Hepatocyte (in vitro differentiated cells): ENCODE results near the gene PABPN1L. TPM values are rescaled to one million over a fixed set of nuclear protein-coding genes. Genes with fewer than 3 reads are reported as not detected.
"Not testable (repeated sequence)": the region's sequence is repeated elsewhere in the genome, so short reads cannot be mapped to it uniquely, and the experiment has no call there.

Source experiments
- DNase-seq: peaks from one replicate; pipeline ENCODE4 v3.0.0-alpha.2; 2016; ENCODE audit warnings: low spot score
- H2AFZ ChIP-seq: fragments of 200-600 bp; sonication (generic); 2 replicates; pipeline ENCODE4 v1.6.0; 2016; ENCODE audit warnings: antibody characterized with exemption, mild to moderate bottlenecking
- H3K27ac ChIP-seq: fragments of 200-600 bp; sonication (generic); 2 replicates; pipeline ENCODE4 v1.5.1; 2016; ENCODE audit warnings: mild to moderate bottlenecking
- H3K27me3 ChIP-seq: fragments of 200-600 bp; sonication (generic); 2 replicates; pipeline ENCODE4 v1.6.1; 2016
- H3K36me3 ChIP-seq: fragments of 200-600 bp; sonication (generic); replicated peaks from 2 replicates; pipeline ENCODE4 v1.5.1; 2016; ENCODE audit warnings: low read depth; ENCODE audit not compliant: insufficient read depth
- H3K4me1 ChIP-seq: fragments of 200-600 bp; sonication (generic); 2 replicates; pipeline ENCODE4 v1.5.1; 2016; ENCODE audit warnings: mild to moderate bottlenecking, moderate library complexity; ENCODE audit not compliant: insufficient read depth
- H3K4me2 ChIP-seq: fragments of 200-600 bp; sonication (generic); 2 replicates; pipeline ENCODE4 v1.6.0; 2016
- H3K4me3 ChIP-seq: fragments of 200-600 bp; sonication (generic); 2 replicates; pipeline ENCODE4 v1.5.1; 2016; ENCODE audit warnings: mild to moderate bottlenecking
- H3K79me2 ChIP-seq: fragments of 200-600 bp; sonication (generic); 2 replicates; pipeline ENCODE4 v1.6.0; 2017; ENCODE audit warnings: mild to moderate bottlenecking
- H3K9me2 ChIP-seq: fragments of 200-600 bp; sonication (generic); replicated peaks from 2 replicates; pipeline ENCODE4 v1.6.0; 2017; ENCODE audit warnings: mild to moderate bottlenecking; ENCODE audit not compliant: insufficient read depth
- H3K9me3 ChIP-seq: fragments of 200-600 bp; sonication (generic); 2 replicates; pipeline ENCODE4 v1.5.1; 2016; ENCODE audit warnings: low read depth, mild to moderate bottlenecking
- H4K20me1 ChIP-seq: fragments of 200-600 bp; sonication (generic); 2 replicates; pipeline ENCODE4 v1.6.0; 2016; ENCODE audit warnings: mild to moderate bottlenecking; ENCODE audit not compliant: insufficient read depth, poor library complexity, severe bottlenecking
- CTCF ChIP-seq: fragments of 200-600 bp; sonication (generic); IDR thresholded peaks from 2 replicates; pipeline ENCODE4 v1.5.1; 2016; ENCODE audit warnings: antibody characterized with exemption, mild to moderate bottlenecking; ENCODE audit not compliant: poor library complexity
- EZH2 ChIP-seq: fragments of 200-600 bp; sonication (generic); IDR thresholded peaks from 2 replicates; pipeline ENCODE4 v1.6.1; 2016; ENCODE audit warnings: antibody characterized with exemption, mild to moderate bottlenecking, borderline replicate concordance
- EZH2phosphoT487 ChIP-seq: fragments of 200-600 bp; sonication (generic); IDR thresholded peaks from one replicate; pipeline ENCODE4 v1.6.1; 2018; ENCODE audit warnings: antibody characterized with exemption, mild to moderate bottlenecking, low read depth, moderate library complexity; ENCODE audit not compliant: unreplicated experiment, severe bottlenecking
- WGBS: methylation state at CpG from one replicate; pipeline ENCODE4 v1.1.6; 2016; ENCODE audit warnings: low lambda C conversion rate; ENCODE audit errors: missing lambda C conversion rate; 5-methylcytosine and 5-hydroxymethylcytosine counted together
- polyA plus RNA-seq: library from polyadenylated mRNA; unstranded; fragments of >200 nt; fragmentation: Nextera tagmentation; extraction: Ambion mirVana; gene quantifications from 2 replicates; pipeline ENCODE4 v1.2.1, GENCODE V29; 2016
- total RNA-seq: library from RNA; depleted of rRNA; stranded (reverse); fragments of >200 nt; gene quantifications from 2 replicates; pipeline ENCODE4 v1.2.3, GENCODE V29; 2014

The PABPN1L gene
- total and polyA plus RNA-seq, 2 experiments from 2014 or later = not detected

GRCh38 chr16:88891083-88891482 is 24.6 kb upstream of the PABPN1L start:
- H3K36me3 ChIP-seq = no peaks in the 10 kb centered on the region
- H3K79me2 ChIP-seq = no peaks in the 10 kb centered on the region
- H3K4me3 ChIP-seq = no peak overlapping the region
- no peak for DNase-seq
- TF ChIP-seq EZH2 = no peak
- TF ChIP-seq EZH2phosphoT487 = no peak
- TF ChIP-seq CTCF = no peak
- H3K27ac ChIP-seq = no peak overlapping the region
- H3K4me1 ChIP-seq = peaks cover 8% of the 10 kb centered on the region
- no peaks in the 10 kb centered on the region for H4K20me1 ChIP-seq
- no peaks in the 10 kb centered on the region for H3K9me3 ChIP-seq
- H3K27me3 ChIP-seq = no peaks in the 10 kb centered on the region
- no peaks in the 10 kb centered on the region for H3K9me2 ChIP-seq
- no peak overlapping the region for H2AFZ ChIP-seq
- H3K4me2 ChIP-seq = no peak overlapping the region
- WGBS = 96% methylated on average over 16 of the region's 16 CpGs

- not testable (repeated sequence) for H3K27me3 ChIP-seq, H3K4me3 ChIP-seq, DNase-seq, H3K4me2 ChIP-seq, H3K9me3 ChIP-seq, H3K4me1 ChIP-seq, H3K9me2 ChIP-seq, H4K20me1 ChIP-seq, H3K36me3 ChIP-seq, H2AFZ ChIP-seq, H3K27ac ChIP-seq, H3K79me2 ChIP-seq
- 95% methylated on average over 17 of the region's 48 CpGs for WGBS
Measured at GRCh38 chr16:88889702-88890352, 23.4 kb upstream of the PABPN1L start.

GRCh38 chr16:88888461-88889387 is 22.3 kb upstream of the PABPN1L start:
- Histone ChIP-seq H4K20me1 (no peaks in the 10 kb centered on the region), H3K4me2 (no peak overlapping the region), H3K9me2 (no peaks in the 10 kb centered on the region), H3K4me1 (peaks cover 8% of the 10 kb centered on the region), H3K9me3 (no peaks in the 10 kb centered on the region), H3K4me3 (no peak overlapping the region), H2AFZ (no peak overlapping the region), H3K27me3 (no peaks in the 10 kb centered on the region), H3K36me3 (no peaks in the 10 kb centered on the region), H3K27ac (no peak overlapping the region), H3K79me2 (no peaks in the 10 kb centered on the region)
- TF ChIP-seq EZH2 (no peak), EZH2phosphoT487 (no peak), CTCF (no peak)
- no peak for DNase-seq
- WGBS = 86% methylated on average over 26 of the region's 30 CpGs

- no peak overlapping the region for H3K4me2 ChIP-seq
- no peaks in the 10 kb centered on the region for H3K36me3 ChIP-seq
- no peak overlapping the region for H2AFZ ChIP-seq
- no peaks in the 10 kb centered on the region for H3K79me2 ChIP-seq
- no peaks in the 10 kb centered on the region for H3K9me2 ChIP-seq
- H4K20me1 ChIP-seq = no peaks in the 10 kb centered on the region
- no peak overlapping the region for H3K27ac ChIP-seq
- no peaks in the 10 kb centered on the region for H3K9me3 ChIP-seq
- DNase-seq = no peak
- no peak for TF ChIP-seq EZH2phosphoT487
- no peak for TF ChIP-seq EZH2
- no peak for TF ChIP-seq CTCF
- H3K4me1 ChIP-seq = peaks cover 8% of the 10 kb centered on the region
- H3K27me3 ChIP-seq = no peaks in the 10 kb centered on the region
- 79% methylated on average over 14 of the region's 14 CpGs for WGBS
- H3K4me3 ChIP-seq = no peak overlapping the region
Measured at GRCh38 chr16:88888057-88888456, 21.6 kb upstream of the PABPN1L start.
